ENCODE measurements around the gene MMRN2. TPM values are rescaled to one million over a fixed set of nuclear protein-coding genes. Genes with fewer than 3 reads are reported as not detected.

Gene MMRN2
- total RNA-seq, 1 donor from 2014 or later: 6.5 TPM

DNA sequence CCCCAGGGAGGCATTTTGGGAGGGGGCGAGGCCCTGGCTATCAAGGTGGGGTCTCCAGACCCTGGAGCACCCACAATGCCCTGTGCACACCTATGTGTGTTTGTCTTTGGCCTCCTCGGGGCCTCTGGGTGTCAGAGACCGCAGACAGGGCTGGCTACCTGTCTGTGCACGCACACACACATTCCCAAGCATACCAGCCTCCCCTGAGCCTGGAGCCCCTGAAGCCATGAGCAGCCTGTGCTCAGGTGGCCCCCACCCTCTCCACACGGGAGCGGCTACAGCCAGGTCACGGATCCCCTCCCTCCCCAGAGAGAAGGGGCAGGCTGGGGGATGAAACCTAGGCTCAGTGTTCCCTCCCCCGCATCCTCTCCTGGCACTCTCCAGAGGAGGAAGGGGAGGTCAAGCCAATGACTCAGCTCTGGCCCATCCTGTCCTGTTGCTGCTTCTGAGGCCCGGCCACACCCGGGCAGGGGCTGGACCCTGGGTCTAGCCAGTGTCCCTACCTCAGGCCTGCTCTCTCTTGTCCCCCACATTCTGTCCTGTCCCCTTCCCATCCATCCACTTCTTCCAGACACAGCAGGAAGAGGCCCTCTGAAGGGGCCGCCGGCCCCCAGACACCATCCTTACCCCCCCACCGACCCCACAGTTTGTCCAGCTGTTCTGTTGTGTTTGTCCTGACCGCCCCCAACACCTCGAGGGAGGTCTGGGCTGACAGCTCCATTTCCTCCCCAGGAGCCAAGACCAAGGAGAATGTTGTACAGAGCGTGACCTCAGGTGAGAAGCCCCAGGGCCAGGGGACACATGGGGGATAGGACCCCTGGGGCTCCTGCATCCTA is 1.7 kb upstream of the MMRN2 start:
- Mint-ChIP-seq H3K4me1 (peaks cover 49% of the 10 kb centered on the region), H3K9me3 (no peaks in the 10 kb centered on the region), H3K27me3 (ENCODE audit: low read depth) (no peaks in the 10 kb centered on the region), H3K4me3 (peak overlapping the region; percentile 66), H3K27ac (peak overlapping the region; percentile 87), H3K36me3 (no peaks in the 10 kb centered on the region)
- TF ChIP-seq, protein P1, sequence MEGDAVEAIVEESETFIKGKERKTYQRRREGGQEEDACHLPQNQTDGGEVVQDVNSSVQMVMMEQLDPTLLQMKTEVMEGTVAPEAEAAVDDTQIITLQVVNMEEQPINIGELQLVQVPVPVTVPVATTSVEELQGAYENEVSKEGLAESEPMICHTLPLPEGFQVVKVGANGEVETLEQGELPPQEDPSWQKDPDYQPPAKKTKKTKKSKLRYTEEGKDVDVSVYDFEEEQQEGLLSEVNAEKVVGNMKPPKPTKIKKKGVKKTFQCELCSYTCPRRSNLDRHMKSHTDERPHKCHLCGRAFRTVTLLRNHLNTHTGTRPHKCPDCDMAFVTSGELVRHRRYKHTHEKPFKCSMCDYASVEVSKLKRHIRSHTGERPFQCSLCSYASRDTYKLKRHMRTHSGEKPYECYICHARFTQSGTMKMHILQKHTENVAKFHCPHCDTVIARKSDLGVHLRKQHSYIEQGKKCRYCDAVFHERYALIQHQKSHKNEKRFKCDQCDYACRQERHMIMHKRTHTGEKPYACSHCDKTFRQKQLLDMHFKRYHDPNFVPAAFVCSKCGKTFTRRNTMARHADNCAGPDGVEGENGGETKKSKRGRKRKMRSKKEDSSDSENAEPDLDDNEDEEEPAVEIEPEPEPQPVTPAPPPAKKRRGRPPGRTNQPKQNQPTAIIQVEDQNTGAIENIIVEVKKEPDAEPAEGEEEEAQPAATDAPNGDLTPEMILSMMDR (IDR thresholded peaks at IDR 0.05; ENCODE audit: unreplicated experiment): no peak
- DNase-seq (ENCODE audit: low spot score in 2 of 2, unreplicated experiment in 2 of 2): no peak

DNA sequence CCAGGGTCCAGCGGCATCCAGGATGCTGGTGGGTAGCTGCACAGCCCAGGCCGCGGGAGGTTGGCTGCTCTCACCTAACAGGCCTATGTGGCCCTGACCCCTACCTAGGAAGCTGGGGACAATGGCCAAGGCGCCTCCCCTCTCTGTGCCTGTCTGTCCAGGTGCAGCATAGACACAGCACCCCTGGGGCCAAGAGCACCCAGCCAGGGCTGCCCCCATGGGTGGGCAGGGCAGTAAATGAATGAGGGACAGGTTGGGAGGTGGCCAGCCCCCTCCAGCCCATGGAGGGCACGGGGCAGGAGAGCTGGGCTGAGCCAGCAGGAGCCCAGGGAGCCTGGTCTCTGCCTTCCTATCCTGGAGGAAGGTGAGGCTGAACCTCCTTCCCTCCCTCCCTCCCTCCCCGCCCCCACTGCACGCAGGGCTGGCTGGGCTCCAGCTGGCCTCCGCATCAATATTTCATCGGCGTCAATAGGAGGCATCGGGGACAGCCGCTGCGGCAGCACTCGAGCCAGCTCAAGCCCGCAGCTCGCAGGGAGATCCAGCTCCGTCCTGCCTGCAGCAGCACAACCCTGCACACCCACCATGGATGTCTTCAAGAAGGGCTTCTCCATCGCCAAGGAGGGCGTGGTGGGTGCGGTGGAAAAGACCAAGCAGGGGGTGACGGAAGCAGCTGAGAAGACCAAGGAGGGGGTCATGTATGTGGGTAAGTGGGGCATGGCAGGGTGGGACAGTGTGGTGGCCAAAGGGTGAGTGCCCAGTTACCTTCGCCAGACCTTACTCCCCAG is 893 bp upstream of the MMRN2 start, which contains the start of gene SNCG:
TSS of gene SNCG (plus strand) at position 484 of the 785 bp plus-strand sequence. CDS start at position 583, 99 bp downstream.
- peaks cover 56% of the 10 kb centered on the region for H3K4me1 Mint-ChIP-seq
- no peaks in the 10 kb centered on the region for H3K9me3 Mint-ChIP-seq
- no peaks in the 10 kb centered on the region for H3K27me3 Mint-ChIP-seq (ENCODE audit: low read depth)
- TF ChIP-seq, protein P1 (IDR thresholded peaks at IDR 0.05; ENCODE audit: unreplicated experiment): no peak
- no peaks in the 10 kb centered on the region for H3K36me3 Mint-ChIP-seq
- no peak for DNase-seq (ENCODE audit: low spot score in 2 of 2, unreplicated experiment in 2 of 2)
- peak within 1 kb of the TSS; percentile 66 for H3K4me3 Mint-ChIP-seq
- H3K27ac Mint-ChIP-seq: peak within 1 kb of the TSS; percentile 87

DNA sequence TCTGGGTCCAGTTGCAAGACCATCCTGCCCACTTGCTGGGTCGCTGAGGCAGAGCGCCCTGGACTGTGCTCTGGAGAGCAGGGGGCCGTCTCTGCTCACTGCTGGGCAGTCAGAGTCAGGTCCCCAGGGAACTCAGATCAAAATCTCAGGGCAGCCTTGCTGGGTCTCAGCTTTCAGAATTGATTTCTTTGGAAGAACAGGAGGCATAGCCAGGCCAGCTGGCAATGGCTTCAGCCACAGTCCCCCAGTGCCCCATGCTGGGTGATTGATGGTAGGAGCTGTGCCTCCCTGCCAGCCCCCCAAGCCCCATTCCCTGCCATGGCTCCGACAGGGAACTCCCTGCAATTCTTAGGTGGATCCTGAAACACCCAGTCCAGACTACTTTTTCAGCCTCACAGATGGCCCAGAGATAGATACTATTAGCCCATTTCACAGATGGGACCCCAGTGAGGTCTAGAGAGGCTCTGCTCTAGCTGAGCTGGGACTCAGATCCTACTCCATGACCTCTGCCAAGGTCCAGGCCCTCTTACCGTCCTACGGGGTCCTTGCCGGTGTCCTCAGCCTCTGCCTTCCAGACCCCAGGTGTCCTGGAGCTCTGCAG is 467 bp downstream of the MMRN2 start:
- Mint-ChIP-seq H3K9me3 (peaks cover 12% of the 10 kb centered on the region), H3K36me3 (peaks cover 5% of the 10 kb centered on the region), H3K4me1 (peaks cover 56% of the 10 kb centered on the region), H3K27ac (no peak overlapping the region), H3K4me3 (no peak overlapping the region), H3K27me3 (ENCODE audit: low read depth) (no peaks in the 10 kb centered on the region)
- TF ChIP-seq, protein P1 (IDR thresholded peaks at IDR 0.05; ENCODE audit: unreplicated experiment): no peak
- DNase-seq (ENCODE audit: low spot score in 2 of 2, unreplicated experiment in 2 of 2): no peak

DNA sequence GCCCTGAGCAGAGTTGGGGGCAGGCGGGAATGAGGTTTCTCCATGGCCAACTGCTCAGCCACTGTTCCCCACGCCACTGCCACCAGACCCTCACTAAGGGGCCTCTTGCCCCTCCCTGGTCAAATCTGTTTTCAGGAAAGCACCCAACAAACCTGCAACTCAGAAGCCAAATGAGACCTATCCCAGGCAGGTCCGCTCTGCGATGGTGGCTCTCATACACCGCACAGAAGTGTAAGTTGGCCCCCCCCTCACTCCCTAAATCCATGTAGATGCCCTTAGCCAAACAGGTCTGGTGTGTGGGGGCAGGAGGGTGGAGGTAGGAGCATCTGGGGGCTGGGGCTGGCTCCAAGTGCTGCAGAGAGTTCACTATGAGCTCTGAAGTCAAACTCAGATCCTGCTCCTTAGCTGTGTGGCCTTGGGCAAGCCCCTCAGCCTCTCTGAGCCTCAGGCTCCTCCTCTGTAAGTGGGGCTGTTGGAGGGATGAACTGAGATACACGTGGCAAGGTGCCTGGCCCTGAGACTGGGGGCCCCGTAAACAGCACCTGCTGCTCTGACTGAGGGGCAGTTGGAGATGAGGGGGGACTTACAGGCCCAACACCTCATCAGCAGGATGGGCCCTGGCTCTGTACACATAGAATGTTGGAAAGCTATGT is 1.1 kb downstream of the MMRN2 start:
- peak overlapping the region; percentile 56 for H3K27ac Mint-ChIP-seq
- no peak overlapping the region for H3K4me3 Mint-ChIP-seq
- peaks cover 8% of the 10 kb centered on the region for H3K36me3 Mint-ChIP-seq
- DNase-seq (ENCODE audit: low spot score in 2 of 2, unreplicated experiment in 2 of 2): no peak
- no peaks in the 10 kb centered on the region for H3K27me3 Mint-ChIP-seq (ENCODE audit: low read depth)
- H3K4me1 Mint-ChIP-seq: peaks cover 56% of the 10 kb centered on the region
- TF ChIP-seq, protein P1 (IDR thresholded peaks at IDR 0.05; ENCODE audit: unreplicated experiment): no peak
- peaks cover 15% of the 10 kb centered on the region for H3K9me3 Mint-ChIP-seq

DNA sequence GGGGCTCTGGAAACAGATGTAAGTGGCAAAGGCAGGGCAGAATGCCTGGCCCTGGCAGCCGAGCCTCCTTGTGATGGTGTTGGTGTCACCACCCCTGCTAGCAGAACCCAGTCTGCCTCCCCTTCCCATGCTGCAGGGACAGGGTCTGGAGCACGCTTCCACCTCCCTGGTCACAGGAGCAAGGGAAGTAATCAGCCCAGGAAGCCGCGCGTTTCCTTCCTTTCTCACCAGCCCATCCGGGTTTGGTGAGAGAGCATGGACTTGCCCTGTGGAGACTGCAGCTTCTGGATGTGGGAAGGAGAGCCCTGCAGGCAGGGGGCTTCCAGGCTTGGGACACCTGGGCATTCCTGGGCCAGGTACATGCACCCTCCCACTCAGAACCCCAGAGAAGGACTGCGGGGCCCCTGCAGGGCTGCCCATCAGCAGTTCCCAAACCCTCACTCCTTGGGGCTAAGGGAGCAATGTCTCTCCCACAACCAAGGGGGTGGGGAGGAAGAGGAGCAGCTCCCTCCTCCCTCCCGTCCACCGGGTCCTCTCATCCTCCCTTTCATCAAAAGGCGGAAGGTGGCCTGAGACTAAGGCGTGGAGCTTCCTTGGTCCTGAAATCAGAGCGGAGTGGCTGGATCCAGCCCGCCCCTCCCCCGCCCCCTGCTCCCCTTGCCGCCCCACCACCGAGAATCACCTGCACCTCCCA is 1.8 kb downstream of the MMRN2 start:
- DNase-seq (ENCODE audit: low spot score in 2 of 2, unreplicated experiment in 2 of 2): no peak

More for the DNA sequence above, 1.8 kb downstream of the MMRN2 start:
- peaks cover 15% of the 10 kb centered on the region for H3K9me3 Mint-ChIP-seq
- H3K4me1 Mint-ChIP-seq: peaks cover 55% of the 10 kb centered on the region
- TF ChIP-seq, protein P1 (IDR thresholded peaks at IDR 0.05; ENCODE audit: unreplicated experiment): no peak
- H3K36me3 Mint-ChIP-seq: peaks cover 8% of the 10 kb centered on the region
- peak overlapping the region; percentile 88 for H3K27ac Mint-ChIP-seq
- no peak overlapping the region for H3K4me3 Mint-ChIP-seq
- H3K27me3 Mint-ChIP-seq (ENCODE audit: low read depth): no peaks in the 10 kb centered on the region
